SK-N-SH treated with all-trans-retinoic acid at 6 μM for 48 hours (cell line): ENCODE data around the gene GRID1.

Experiments
- ATAC-seq: fragments of 200-7000 bp; cut with Tn5 transposase; 3 replicates; pipeline ENCODE4 v1.9.1; 2020; ENCODE audit warnings: mild to moderate bottlenecking, moderate library complexity
- ARNTL ChIP-seq: fragments of 450-650 bp; formaldehyde crosslinking; IDR thresholded peaks from 2 replicates; pipeline ENCODE4 v1.5.0; 2020; ENCODE audit warnings: low read depth, mild to moderate bottlenecking, moderate library complexity, borderline replicate concordance
- BACH2 ChIP-seq: fragments of 250-450 bp; sonication (Bioruptor Pico); IDR thresholded peaks from 2 replicates; pipeline ENCODE4 v1.9.0; 2021; ENCODE audit warnings: mild to moderate bottlenecking, borderline replicate concordance
- CSDC2 ChIP-seq: fragments of 250-450 bp; sonication (Bioruptor Pico); IDR thresholded peaks from 2 replicates; pipeline ENCODE4 v1.5.0; 2020; ENCODE audit warnings: mild to moderate bottlenecking, moderate library complexity
- ESRRG ChIP-seq: fragments of 250-450 bp; sonication (Bioruptor Pico); IDR thresholded peaks from 2 replicates; pipeline ENCODE4 v1.6.1; 2021; ENCODE audit warnings: mild to moderate bottlenecking
- ISL1 ChIP-seq: fragments of 250-450 bp; sonication (Bioruptor Pico); IDR thresholded peaks from 2 replicates; pipeline ENCODE4 v2.1.2; 2022; ENCODE audit warnings: mild to moderate bottlenecking, moderate library complexity
- OSR1 ChIP-seq: fragments of 250-450 bp; sonication (Bioruptor Pico); IDR thresholded peaks from 2 replicates; pipeline ENCODE4 v1.8.0; 2022; ENCODE audit warnings: moderate library complexity, mild to moderate bottlenecking, inconsistent platforms
- PPARA ChIP-seq: fragments of 250-450 bp; sonication (Bioruptor Pico); IDR thresholded peaks from 2 replicates; pipeline ENCODE4 v1.5.0; 2020; ENCODE audit warnings: mild to moderate bottlenecking, borderline replicate concordance
- TCF4 ChIP-seq: fragments of 250-450 bp; sonication (Bioruptor Pico); IDR thresholded peaks from 2 replicates; pipeline ENCODE4 v1.8.0; 2021; ENCODE audit warnings: mild to moderate bottlenecking, moderate library complexity, borderline replicate concordance
- TOX ChIP-seq: fragments of 250-450 bp; sonication (Bioruptor Pico); IDR thresholded peaks from 2 replicates; pipeline ENCODE4 v1.8.0; 2021; ENCODE audit warnings: mild to moderate bottlenecking, moderate library complexity, borderline replicate concordance
- ZC3H10 ChIP-seq: fragments of 250-450 bp; sonication (Bioruptor Pico); IDR thresholded peaks from 2 replicates; pipeline ENCODE4 v1.5.1; 2021; ENCODE audit warnings: mild to moderate bottlenecking, moderate library complexity
- ZFP3 ChIP-seq: fragments of 250-450 bp; sonication (Bioruptor Pico); IDR thresholded peaks from 2 replicates; pipeline ENCODE4 v1.5.0; 2020; ENCODE audit warnings: mild to moderate bottlenecking, moderate library complexity
- ZNF565 ChIP-seq: fragments of 450-650 bp; formaldehyde crosslinking; conservative IDR thresholded peaks from 2 replicates; pipeline ENCODE4 v1.5.0; 2020; ENCODE audit warnings: low read depth, mild to moderate bottlenecking, moderate library complexity
- ZNF70 ChIP-seq: fragments of 450-650 bp; formaldehyde crosslinking; IDR thresholded peaks from 2 replicates; pipeline ENCODE4 v1.5.0; 2020; ENCODE audit warnings: mild to moderate bottlenecking, moderate library complexity
- ZNF8 ChIP-seq: fragments of 450-650 bp; formaldehyde crosslinking; IDR thresholded peaks from 2 replicates; pipeline ENCODE4 v1.5.0; 2020; ENCODE audit warnings: mild to moderate bottlenecking, moderate library complexity
- TF ChIP-seq, protein P1 (sequence below): fragments of 250-450 bp; sonication (Bioruptor Pico); IDR thresholded peaks from 2 replicates; pipeline ENCODE4 v1.8.0; 2021; ENCODE audit warnings: low read depth, mild to moderate bottlenecking, moderate library complexity, borderline replicate concordance
- TF ChIP-seq, protein P2 (sequence below): fragments of 250-450 bp; sonication (Bioruptor Pico); IDR thresholded peaks from 2 replicates; pipeline ENCODE4 v1.5.1; 2020; ENCODE audit warnings: low read depth, mild to moderate bottlenecking, moderate library complexity
- TF ChIP-seq, protein P3 (sequence below): fragments of 250-450 bp; sonication (Bioruptor Pico); IDR thresholded peaks from 2 replicates; pipeline ENCODE4 v1.5.1; 2021; ENCODE audit warnings: mild to moderate bottlenecking, moderate library complexity
- TF ChIP-seq, protein P4 (sequence below): fragments of 250-450 bp; sonication (Bioruptor Pico); IDR thresholded peaks from 2 replicates; pipeline ENCODE4 v1.8.0; 2020; ENCODE audit warnings: mild to moderate bottlenecking, moderate library complexity, borderline replicate concordance

The GRID1 gene

DNA sequence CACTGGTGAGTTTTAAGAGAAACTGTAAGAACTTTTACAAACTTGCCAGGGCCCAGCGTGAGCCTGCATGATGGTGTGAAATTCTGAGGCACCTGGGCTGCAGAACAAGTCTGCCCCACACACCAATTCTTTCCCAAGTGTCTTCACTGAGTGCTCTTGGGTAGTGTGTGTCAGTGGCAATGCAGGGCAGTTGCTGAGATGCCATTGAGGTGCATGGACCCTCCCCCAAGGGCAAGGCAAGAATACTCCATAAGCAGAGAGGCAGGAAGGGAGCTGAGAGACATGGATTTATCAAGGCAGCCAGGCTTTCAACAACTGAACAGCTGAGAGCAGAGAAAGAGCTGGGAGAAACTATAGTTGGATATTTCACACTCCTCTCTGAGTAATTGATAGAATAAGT, 801.2 kb downstream of the GRID1 start:
- ATAC-seq: no peak

DNA sequence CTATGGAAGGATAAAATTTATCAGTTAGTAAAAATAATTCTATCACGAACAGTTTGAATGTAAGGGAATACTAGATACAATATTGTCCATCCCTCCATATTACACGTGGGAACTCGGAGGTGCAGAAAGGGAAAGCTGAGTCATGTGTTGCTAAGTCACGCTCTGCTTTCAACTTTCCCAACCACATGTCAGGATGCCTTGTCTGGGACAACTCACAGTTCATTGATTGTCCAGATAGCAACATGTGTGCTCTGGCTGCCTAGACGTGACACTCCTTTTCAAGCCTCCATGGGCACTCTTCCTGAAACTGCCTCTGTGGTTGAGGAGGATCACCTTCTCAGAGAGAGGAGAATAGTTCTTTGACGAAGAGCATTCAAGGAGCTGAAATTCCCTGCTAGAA, 808.1 kb downstream of the GRID1 start:
- TF ChIP-seq, protein P1, sequence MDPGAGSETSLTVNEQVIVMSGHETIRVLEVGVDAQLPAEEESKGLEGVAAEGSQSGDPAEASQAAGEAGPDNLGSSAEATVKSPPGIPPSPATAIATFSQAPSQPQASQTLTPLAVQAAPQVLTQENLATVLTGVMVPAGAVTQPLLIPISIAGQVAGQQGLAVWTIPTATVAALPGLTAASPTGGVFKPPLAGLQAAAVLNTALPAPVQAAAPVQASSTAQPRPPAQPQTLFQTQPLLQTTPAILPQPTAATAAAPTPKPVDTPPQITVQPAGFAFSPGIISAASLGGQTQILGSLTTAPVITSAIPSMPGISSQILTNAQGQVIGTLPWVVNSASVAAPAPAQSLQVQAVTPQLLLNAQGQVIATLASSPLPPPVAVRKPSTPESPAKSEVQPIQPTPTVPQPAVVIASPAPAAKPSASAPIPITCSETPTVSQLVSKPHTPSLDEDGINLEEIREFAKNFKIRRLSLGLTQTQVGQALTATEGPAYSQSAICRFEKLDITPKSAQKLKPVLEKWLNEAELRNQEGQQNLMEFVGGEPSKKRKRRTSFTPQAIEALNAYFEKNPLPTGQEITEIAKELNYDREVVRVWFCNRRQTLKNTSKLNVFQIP: no peak
- TF ChIP-seq, protein P2, sequence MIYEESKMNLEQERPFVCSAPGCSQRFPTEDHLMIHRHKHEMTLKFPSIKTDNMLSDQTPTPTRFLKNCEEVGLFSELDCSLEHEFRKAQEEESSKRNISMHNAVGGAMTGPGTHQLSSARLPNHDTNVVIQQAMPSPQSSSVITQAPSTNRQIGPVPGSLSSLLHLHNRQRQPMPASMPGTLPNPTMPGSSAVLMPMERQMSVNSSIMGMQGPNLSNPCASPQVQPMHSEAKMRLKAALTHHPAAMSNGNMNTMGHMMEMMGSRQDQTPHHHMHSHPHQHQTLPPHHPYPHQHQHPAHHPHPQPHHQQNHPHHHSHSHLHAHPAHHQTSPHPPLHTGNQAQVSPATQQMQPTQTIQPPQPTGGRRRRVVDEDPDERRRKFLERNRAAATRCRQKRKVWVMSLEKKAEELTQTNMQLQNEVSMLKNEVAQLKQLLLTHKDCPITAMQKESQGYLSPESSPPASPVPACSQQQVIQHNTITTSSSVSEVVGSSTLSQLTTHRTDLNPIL (CRISPR knock-in tag): no peak
- no peak for TF ChIP-seq ISL1
- TF ChIP-seq ZNF70: no peak
- TF ChIP-seq TOX (CRISPR knock-in tag): no peak
- no peak for TF ChIP-seq ZC3H10 (CRISPR knock-in tag)
- TF ChIP-seq, protein P3, sequence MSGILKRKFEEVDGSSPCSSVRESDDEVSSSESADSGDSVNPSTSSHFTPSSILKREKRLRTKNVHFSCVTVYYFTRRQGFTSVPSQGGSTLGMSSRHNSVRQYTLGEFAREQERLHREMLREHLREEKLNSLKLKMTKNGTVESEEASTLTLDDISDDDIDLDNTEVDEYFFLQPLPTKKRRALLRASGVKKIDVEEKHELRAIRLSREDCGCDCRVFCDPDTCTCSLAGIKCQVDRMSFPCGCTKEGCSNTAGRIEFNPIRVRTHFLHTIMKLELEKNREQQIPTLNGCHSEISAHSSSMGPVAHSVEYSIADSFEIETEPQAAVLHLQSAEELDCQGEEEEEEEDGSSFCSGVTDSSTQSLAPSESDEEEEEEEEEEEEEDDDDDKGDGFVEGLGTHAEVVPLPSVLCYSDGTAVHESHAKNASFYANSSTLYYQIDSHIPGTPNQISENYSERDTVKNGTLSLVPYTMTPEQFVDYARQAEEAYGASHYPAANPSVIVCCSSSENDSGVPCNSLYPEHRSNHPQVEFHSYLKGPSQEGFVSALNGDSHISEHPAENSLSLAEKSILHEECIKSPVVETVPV (CRISPR knock-in tag): no peak
- TF ChIP-seq ARNTL (CRISPR knock-in tag): no peak
- TF ChIP-seq OSR1 (CRISPR knock-in tag): no peak
- no peak for ATAC-seq

More for the DNA sequence above, 801.2 kb downstream of the GRID1 start:
- TF ChIP-seq, protein P4, sequence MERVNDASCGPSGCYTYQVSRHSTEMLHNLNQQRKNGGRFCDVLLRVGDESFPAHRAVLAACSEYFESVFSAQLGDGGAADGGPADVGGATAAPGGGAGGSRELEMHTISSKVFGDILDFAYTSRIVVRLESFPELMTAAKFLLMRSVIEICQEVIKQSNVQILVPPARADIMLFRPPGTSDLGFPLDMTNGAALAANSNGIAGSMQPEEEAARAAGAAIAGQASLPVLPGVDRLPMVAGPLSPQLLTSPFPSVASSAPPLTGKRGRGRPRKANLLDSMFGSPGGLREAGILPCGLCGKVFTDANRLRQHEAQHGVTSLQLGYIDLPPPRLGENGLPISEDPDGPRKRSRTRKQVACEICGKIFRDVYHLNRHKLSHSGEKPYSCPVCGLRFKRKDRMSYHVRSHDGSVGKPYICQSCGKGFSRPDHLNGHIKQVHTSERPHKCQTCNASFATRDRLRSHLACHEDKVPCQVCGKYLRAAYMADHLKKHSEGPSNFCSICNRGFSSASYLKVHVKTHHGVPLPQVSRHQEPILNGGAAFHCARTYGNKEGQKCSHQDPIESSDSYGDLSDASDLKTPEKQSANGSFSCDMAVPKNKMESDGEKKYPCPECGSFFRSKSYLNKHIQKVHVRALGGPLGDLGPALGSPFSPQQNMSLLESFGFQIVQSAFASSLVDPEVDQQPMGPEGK: no peak
- TF ChIP-seq ZC3H10 (CRISPR knock-in tag) (no peak), ARNTL (CRISPR knock-in tag) (no peak), OSR1 (CRISPR knock-in tag) (no peak), PPARA (CRISPR knock-in tag) (no peak), TOX (CRISPR knock-in tag) (no peak), ESRRG (CRISPR knock-in tag) (no peak), ZNF565 (CRISPR knock-in tag) (no peak), ISL1 (no peak), ZNF8 (CRISPR knock-in tag) (no peak)
- TF ChIP-seq, protein P2 (CRISPR knock-in tag): no peak

- no peak for ATAC-seq
- TF ChIP-seq, protein P3 (CRISPR knock-in tag): no peak
- TF ChIP-seq ZFP3 (CRISPR knock-in tag): no peak
- TF ChIP-seq ZC3H10 (CRISPR knock-in tag): no peak
- no peak for TF ChIP-seq ZNF70
- no peak for TF ChIP-seq BACH2 (CRISPR knock-in tag)
- no peak for TF ChIP-seq ARNTL (CRISPR knock-in tag)
- TF ChIP-seq, protein P1: no peak
- TF ChIP-seq, protein P4: no peak
- no peak for TF ChIP-seq ZNF565 (CRISPR knock-in tag)
- TF ChIP-seq CSDC2 (CRISPR knock-in tag): no peak
- no peak for TF ChIP-seq TCF4 (CRISPR knock-in tag)
Measured at GRCh38 chr10:85557706-85558105, 808.9 kb downstream of the GRID1 start.
